Upper lobe of right lung (tissue), 1 donor: ENCODE results near the gene SGIP1. TPM values are rescaled to one million over a fixed set of nuclear protein-coding genes. Genes with fewer than 3 reads are reported as not detected.

Source experiments
- ATAC-seq: fragments of 200-7000 bp; cut with Tn5 transposase; one replicate; pipeline ENCODE4 v1.9.1; 2020; ENCODE audit warnings: mild to moderate bottlenecking, moderate library complexity
- DNase-seq: peaks from one replicate; pipeline ENCODE4 v3.0.0-alpha.2; 2020
- H3K27ac ChIP-seq: fragments of 200-600 bp; one replicate; pipeline ENCODE4 v1.8.0; 2022
- H3K27me3 ChIP-seq: fragments of 200-600 bp; one replicate; pipeline ENCODE4 v1.8.0; 2022; ENCODE audit warnings: mild to moderate bottlenecking
- H3K36me3 ChIP-seq: fragments of 200-600 bp; one replicate; pipeline ENCODE4 v1.8.0; 2022
- H3K4me1 ChIP-seq: fragments of 200-600 bp; one replicate; pipeline ENCODE4 v1.8.0; 2022
- H3K4me3 ChIP-seq: fragments of 200-600 bp; one replicate; pipeline ENCODE4 v1.8.0; 2022; ENCODE audit warnings: mild to moderate bottlenecking
- H3K9me3 ChIP-seq: fragments of 200-600 bp; one replicate; pipeline ENCODE4 v1.8.0; 2022
- intact Hi-C: fragments of 100-400 bp; cut with DNase I; formaldehyde crosslinking; loops from one replicate; pipeline ENCODE4 v1.11.0; 2022
- total RNA-seq: library from RNA; stranded (reverse); fragmentation: NEBNext Ultra II Directional; extraction: Animal tissue kit (Norgen Biotek cat#: 25700); gene quantifications from one replicate; pipeline ENCODE4 v1.2.1, GENCODE V29; 2021
- TF ChIP-seq, protein P1 (sequence below): fragments of 200-600 bp; IDR thresholded peaks from one replicate; pipeline ENCODE4 v1.8.0; 2022; ENCODE audit warnings: antibody characterized with exemption
- donor health status: DM: no; HTN: yes; CAD: no; lungs with severe emphysema.

SGIP1 gene
- total RNA-seq, 1 donor from 2014 or later, result 19.8 TPM

DNA sequence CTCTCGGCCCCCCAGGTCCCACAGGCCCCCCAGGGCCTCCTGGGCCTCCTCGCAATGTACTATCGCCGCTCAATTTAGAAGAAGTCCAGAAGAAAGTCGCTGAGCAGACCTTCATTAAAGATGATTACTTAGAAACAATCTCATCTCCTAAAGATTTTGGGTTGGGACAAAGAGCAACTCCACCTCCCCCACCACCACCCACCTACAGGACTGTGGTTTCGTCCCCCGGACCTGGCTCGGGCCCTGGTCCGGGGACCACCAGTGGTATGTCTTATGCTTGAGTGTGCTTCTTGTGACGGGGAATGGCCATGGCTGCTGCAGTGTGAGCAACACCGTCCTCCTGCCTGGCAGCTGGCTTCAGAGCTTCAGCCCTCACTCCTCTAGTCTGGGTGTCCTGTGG lies 148.2 kb downstream of the SGIP1 start:
- DNase-seq (no peak), ATAC-seq (no peak)
- H3K9me3 ChIP-seq, result no peaks in the 10 kb centered on the region

DNA sequence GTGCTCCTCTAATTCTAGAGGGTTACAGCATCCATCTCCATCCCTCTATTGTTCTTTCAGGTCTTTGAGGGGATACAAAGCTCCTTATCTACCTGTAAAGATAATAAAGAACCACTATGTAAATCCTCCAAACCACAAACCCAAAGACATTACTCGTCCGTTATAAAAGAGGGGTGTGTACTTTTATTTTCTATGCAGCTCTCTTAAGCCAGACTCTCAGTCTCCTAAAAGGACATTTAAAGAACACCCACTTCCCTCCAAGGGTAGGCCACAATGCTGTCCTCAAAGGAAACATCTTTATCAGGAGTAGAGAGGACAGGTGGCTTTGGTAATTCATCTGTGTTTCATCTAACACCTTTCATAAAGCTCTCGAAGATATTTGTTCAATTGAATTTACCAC lies 150.4 kb downstream of the SGIP1 start:
- no peak for ATAC-seq
- TF ChIP-seq, protein P1, sequence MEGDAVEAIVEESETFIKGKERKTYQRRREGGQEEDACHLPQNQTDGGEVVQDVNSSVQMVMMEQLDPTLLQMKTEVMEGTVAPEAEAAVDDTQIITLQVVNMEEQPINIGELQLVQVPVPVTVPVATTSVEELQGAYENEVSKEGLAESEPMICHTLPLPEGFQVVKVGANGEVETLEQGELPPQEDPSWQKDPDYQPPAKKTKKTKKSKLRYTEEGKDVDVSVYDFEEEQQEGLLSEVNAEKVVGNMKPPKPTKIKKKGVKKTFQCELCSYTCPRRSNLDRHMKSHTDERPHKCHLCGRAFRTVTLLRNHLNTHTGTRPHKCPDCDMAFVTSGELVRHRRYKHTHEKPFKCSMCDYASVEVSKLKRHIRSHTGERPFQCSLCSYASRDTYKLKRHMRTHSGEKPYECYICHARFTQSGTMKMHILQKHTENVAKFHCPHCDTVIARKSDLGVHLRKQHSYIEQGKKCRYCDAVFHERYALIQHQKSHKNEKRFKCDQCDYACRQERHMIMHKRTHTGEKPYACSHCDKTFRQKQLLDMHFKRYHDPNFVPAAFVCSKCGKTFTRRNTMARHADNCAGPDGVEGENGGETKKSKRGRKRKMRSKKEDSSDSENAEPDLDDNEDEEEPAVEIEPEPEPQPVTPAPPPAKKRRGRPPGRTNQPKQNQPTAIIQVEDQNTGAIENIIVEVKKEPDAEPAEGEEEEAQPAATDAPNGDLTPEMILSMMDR, result no peak
- H3K27ac ChIP-seq, result no peak overlapping the region

More for the DNA sequence above, 148.2 kb downstream of the SGIP1 start:
- TF ChIP-seq, protein P1, result no peak
- Histone ChIP-seq H3K4me3 (no peak overlapping the region), H3K36me3 (no peaks in the 10 kb centered on the region), H3K4me1 (no peaks in the 10 kb centered on the region), H3K27me3 (no peaks in the 10 kb centered on the region), H3K27ac (no peak overlapping the region)
- intact Hi-C loops, result no loop called here

GRCh38 chr1:66685265-66685664 lies 151.3 kb downstream of the SGIP1 start:
- TF ChIP-seq, protein P1, result no peak
- no peak for DNase-seq
- Histone ChIP-seq H3K27ac (no peak overlapping the region), H3K4me1 (no peaks in the 10 kb centered on the region), H3K27me3 (no peaks in the 10 kb centered on the region), H3K36me3 (no peaks in the 10 kb centered on the region), H3K4me3 (no peak overlapping the region), H3K9me3 (no peaks in the 10 kb centered on the region)
- intact Hi-C loops, result no loop called here
- ATAC-seq, result no peak

More for the DNA sequence above, 150.4 kb downstream of the SGIP1 start:
- Histone ChIP-seq H3K4me3 (no peak overlapping the region), H3K4me1 (no peaks in the 10 kb centered on the region), H3K9me3 (no peaks in the 10 kb centered on the region), H3K27me3 (no peaks in the 10 kb centered on the region), H3K36me3 (no peaks in the 10 kb centered on the region)
- intact Hi-C loops, result no loop called here
- no peak for DNase-seq

GRCh38 chr1:66685670-66686069 lies 151.7 kb downstream of the SGIP1 start:
- Histone ChIP-seq H3K36me3 (no peaks in the 10 kb centered on the region), H3K9me3 (no peaks in the 10 kb centered on the region), H3K27me3 (no peaks in the 10 kb centered on the region), H3K27ac (no peak overlapping the region), H3K4me1 (no peaks in the 10 kb centered on the region), H3K4me3 (no peak overlapping the region)
- TF ChIP-seq, protein P1, result no peak
- no peak for DNase-seq
- no peak for ATAC-seq
- intact Hi-C loops, result no loop called here

GRCh38 chr1:66686406-66686805 lies 152.5 kb downstream of the SGIP1 start:
- intact Hi-C loops, result no loop called here
- no peak for ATAC-seq
- no peaks in the 10 kb centered on the region for H3K27me3 ChIP-seq

More at GRCh38 chr1:66686406-66686805, 152.5 kb downstream of the SGIP1 start:
- no peak overlapping the region for H3K27ac ChIP-seq
- no peaks in the 10 kb centered on the region for H3K9me3 ChIP-seq
- no peak for DNase-seq
- no peaks in the 10 kb centered on the region for H3K4me1 ChIP-seq
- no peak overlapping the region for H3K4me3 ChIP-seq
- TF ChIP-seq, protein P1, result no peak
- no peaks in the 10 kb centered on the region for H3K36me3 ChIP-seq
